Kidney epithelial cell (primary cell): ENCODE measurements around the gene CKAP5. TPM values are rescaled to one million over a fixed set of nuclear protein-coding genes. Genes with fewer than 3 reads are reported as not detected.

Source experiments
- DNase-seq: peaks from one replicate; pipeline ENCODE4 v3.0.0-alpha.2; 2010; ENCODE audit warnings: low read depth
- H3K27me3 ChIP-seq: 2 replicates; pipeline ENCODE4 v1.6.0; 2011; ENCODE audit warnings: low read length; ENCODE audit not compliant: control insufficient read depth, insufficient read depth
- H3K36me3 ChIP-seq: 2 replicates; pipeline ENCODE4 v1.5.1; 2011; ENCODE audit warnings: low read length; ENCODE audit not compliant: control insufficient read depth, insufficient read depth
- H3K4me3 ChIP-seq: 2 replicates; pipeline ENCODE4 v1.5.1; 2011; ENCODE audit warnings: low read depth, mild to moderate bottlenecking, control low read depth, low read length
- total RNA-seq: library from RNA; depleted of rRNA; stranded (reverse); fragments of >200 nt; gene quantifications from 2 replicates; pipeline ENCODE4 v1.2.3, GENCODE V29; 2015
- TF ChIP-seq, protein P1 (sequence below): IDR thresholded peaks from 2 replicates; pipeline ENCODE4 v1.5.1; 2011; ENCODE audit warnings: mild to moderate bottlenecking, moderate library complexity, low read length, control low read depth, inconsistent platforms; ENCODE audit not compliant: insufficient read depth, poor library complexity, severe bottlenecking

Gene CKAP5
- total RNA-seq, 1 donor from 2014 or later, result 44.6 TPM

DNA sequence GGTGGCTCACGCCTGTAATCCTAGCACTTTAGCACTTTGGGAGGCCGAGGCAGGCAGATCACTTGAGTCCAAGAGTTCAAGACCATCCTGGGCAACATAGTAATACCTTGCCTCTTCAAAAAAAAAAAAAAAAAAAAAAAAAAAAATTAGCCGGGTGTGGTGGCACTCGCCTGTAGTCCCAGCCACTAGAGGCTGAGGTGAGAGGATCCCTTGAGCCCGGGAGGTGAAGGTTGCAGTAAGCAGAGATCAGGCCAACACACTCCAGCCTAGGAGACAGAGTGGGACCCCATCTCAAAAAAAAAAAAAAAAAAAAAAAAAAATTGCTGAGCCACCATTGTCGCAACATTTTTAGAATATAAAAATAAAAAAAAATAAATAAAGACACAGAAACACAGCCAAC is 7.6 kb downstream of the CKAP5 start:
- H3K4me3 ChIP-seq, result no peak overlapping the region
- no peaks in the 10 kb centered on the region for H3K36me3 ChIP-seq

DNA sequence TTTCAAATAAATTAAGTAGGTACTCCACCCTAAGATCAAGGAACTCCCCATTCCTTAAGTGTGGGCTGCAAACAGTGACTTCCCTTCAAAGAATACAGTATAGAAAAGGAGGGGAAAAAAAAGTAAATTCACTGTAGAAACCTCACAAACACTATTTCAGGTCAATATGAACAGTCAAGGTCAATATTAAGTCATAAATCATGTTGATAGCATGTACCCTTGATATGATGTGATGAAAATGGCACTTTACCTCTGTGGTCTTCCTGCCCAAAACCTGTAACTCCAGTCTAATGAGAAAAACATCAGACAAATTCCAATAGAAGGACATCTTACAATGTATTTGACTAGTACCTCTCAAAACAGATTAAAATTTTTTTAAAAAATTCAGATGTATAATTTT is 8.2 kb downstream of the CKAP5 start:
- H3K36me3 ChIP-seq, result no peaks in the 10 kb centered on the region
- no peaks in the 10 kb centered on the region for H3K27me3 ChIP-seq
- TF ChIP-seq, protein P1, sequence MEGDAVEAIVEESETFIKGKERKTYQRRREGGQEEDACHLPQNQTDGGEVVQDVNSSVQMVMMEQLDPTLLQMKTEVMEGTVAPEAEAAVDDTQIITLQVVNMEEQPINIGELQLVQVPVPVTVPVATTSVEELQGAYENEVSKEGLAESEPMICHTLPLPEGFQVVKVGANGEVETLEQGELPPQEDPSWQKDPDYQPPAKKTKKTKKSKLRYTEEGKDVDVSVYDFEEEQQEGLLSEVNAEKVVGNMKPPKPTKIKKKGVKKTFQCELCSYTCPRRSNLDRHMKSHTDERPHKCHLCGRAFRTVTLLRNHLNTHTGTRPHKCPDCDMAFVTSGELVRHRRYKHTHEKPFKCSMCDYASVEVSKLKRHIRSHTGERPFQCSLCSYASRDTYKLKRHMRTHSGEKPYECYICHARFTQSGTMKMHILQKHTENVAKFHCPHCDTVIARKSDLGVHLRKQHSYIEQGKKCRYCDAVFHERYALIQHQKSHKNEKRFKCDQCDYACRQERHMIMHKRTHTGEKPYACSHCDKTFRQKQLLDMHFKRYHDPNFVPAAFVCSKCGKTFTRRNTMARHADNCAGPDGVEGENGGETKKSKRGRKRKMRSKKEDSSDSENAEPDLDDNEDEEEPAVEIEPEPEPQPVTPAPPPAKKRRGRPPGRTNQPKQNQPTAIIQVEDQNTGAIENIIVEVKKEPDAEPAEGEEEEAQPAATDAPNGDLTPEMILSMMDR, result no peak
- DNase-seq, result no peak
- no peak overlapping the region for H3K4me3 ChIP-seq

More for the DNA sequence above, 7.6 kb downstream of the CKAP5 start:
- DNase-seq, result no peak
- TF ChIP-seq, protein P1, result no peak
- H3K27me3 ChIP-seq, result no peaks in the 10 kb centered on the region

DNA sequence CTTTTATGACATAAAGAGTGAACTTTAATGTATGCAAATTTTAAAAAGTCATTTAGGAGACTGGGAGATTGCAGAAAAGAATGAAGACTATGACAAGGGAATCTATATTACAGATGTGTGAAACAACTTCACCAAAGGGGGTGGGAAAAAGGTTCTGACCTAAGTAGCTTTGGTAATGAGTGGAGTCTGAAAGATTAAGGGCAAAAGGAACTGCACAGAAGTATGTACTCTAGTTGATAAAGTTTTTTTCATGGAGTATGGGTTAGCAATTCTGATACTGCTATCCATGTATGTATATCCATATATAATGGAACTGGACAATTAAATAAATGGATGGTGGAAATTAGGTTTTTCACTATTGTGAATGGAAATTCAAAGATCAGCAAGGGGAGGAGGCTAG is 9.2 kb downstream of the CKAP5 start:
- H3K36me3 ChIP-seq, result no peaks in the 10 kb centered on the region
- H3K27me3 ChIP-seq, result no peaks in the 10 kb centered on the region
- DNase-seq, result no peak
- H3K4me3 ChIP-seq, result no peak overlapping the region
- TF ChIP-seq, protein P1, result no peak

DNA sequence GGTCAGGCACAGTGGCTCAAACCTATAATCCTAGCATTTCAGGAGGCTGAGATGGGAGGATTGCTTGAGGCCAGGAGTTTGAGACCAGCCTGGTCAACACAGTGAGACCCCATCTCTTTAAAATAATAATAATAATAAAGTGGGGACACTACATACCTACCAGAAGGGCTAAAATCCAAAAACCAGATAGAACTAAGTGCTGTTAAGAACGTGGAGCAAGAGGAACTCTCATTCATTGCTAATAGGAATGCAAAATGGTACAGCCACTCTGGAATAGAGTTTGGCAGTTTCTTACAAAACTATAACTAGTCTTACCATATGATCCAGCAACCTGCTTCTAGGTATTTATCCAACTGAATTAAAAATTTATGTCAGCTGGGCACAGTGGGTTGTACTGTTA is 9.6 kb downstream of the CKAP5 start:
- no peak for DNase-seq
- TF ChIP-seq, protein P1, result no peak
- Histone ChIP-seq H3K36me3 (no peaks in the 10 kb centered on the region), H3K27me3 (no peaks in the 10 kb centered on the region), H3K4me3 (no peak overlapping the region)

DNA sequence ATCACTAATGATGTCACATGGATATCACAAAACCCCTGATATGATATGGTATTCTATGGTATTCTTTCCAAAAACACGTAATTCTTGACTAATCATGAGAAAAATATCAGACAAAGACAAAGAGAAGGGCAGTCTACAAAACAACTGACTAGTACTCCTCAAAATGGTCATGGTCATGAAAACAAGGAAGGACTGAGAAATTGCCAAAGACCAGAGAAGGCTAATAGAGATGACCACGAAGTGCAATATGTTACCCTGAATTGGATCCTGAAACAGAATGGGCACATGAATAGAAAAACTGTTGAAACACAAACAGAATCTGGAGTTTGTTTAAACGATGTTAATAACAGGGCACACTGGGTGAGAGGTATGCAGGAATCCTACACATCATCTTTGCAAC is 10.2 kb downstream of the CKAP5 start:
- no peak overlapping the region for H3K4me3 ChIP-seq
- TF ChIP-seq, protein P1, result no peak
- DNase-seq, result no peak
- H3K27me3 ChIP-seq, result no peaks in the 10 kb centered on the region
- H3K36me3 ChIP-seq, result no peaks in the 10 kb centered on the region

DNA sequence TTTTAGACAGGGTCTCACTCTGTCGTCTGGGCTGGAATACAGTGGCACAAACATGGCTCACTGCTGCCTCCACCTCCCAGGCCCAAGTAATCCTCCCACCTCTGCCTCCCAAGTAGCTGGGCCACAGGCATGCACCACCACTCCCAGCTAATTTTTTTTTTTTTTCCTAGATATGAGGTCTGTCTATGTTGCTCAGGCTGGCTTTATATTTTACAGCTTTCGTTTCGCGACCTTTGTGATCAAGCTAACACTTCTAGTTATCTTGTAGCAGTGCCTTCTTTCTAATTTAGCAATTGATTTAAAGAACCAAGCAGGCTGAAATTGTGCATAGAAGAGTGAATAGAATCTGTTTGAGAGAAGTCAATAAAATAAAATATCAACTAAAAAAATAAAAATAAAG is 11.3 kb downstream of the CKAP5 start:
- Histone ChIP-seq H3K27me3 (no peaks in the 10 kb centered on the region), H3K36me3 (no peaks in the 10 kb centered on the region), H3K4me3 (no peak overlapping the region)
- TF ChIP-seq, protein P1, result no peak
- no peak for DNase-seq
